OCI-LY7 (cell line): ENCODE measurements around the gene KIAA1217.

Experiments used
- CTCF ChIP-seq: fragments of 200-600 bp; sonication (generic); conservative IDR thresholded peaks from 2 replicates; pipeline ENCODE4 v1.5.1; 2014; ENCODE audit warnings: mild to moderate bottlenecking, antibody characterized with exemption, low read length, moderate library complexity, mixed read lengths
- EZH2phosphoT487 ChIP-seq: fragments of 200-600 bp; sonication (generic); IDR thresholded peaks from 2 replicates; pipeline ENCODE4 v1.6.1; 2018; ENCODE audit warnings: low read depth, borderline replicate concordance, mild to moderate bottlenecking, mixed run types, antibody characterized with exemption, low read length, moderate library complexity, mixed read lengths

GRCh38 chr10:24168258-24169170, 40.4 kb upstream of the KIAA1217 start:
- TF ChIP-seq CTCF: no peak
- no peak for TF ChIP-seq EZH2phosphoT487
